HK-2 (cell line): ENCODE measurements around the gene BIK.

Experiments used
- DNase-seq: peaks from one replicate; pipeline ENCODE4 v3.0.0-alpha.2; 2018; ENCODE audit not compliant: unreplicated experiment

Gene BIK

GRCh38 chr22:43162412-43163150, 52.0 kb downstream of the BIK start:
- DNase-seq = no peak

- DNase-seq = no peak
These were observed 52.8 kb downstream of the BIK start for GRCh38 chr22:43163241-43163795.

- DNase-seq = no peak
These were observed 54.1 kb downstream of the BIK start for GRCh38 chr22:43164636-43165035.

GRCh38 chr22:43166132-43166930, 55.8 kb downstream of the BIK start:
- DNase-seq = no peak

DNA sequence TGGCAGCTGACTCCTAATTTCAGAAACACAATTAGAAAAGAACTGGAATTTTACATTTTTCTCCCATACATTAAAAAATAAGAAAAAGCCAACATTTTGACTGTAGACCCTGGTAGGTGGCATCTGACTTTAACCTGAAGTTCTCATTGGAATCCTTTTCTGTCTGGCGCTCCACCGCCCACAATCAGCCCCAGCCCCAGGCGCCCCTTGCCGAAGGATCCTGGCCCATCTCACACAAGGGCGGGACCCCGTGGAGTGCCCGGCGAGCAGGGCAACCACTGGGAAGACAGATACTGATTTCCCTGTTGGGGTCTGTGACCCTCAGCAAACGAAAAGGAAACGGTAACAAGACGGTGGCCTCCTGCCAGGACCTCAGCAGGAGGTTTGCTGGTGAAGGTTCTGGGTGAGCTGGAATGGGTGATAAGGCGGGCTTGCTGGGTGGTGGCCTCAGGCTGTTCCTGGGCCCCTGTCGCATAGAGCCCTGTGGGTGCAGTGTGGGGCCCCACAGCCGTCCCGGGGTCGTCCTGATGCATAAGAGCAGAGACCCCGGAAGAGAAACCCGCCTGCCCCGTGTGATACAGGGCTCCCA, 56.5 kb downstream of the BIK start:
- DNase-seq = no peak

DNA sequence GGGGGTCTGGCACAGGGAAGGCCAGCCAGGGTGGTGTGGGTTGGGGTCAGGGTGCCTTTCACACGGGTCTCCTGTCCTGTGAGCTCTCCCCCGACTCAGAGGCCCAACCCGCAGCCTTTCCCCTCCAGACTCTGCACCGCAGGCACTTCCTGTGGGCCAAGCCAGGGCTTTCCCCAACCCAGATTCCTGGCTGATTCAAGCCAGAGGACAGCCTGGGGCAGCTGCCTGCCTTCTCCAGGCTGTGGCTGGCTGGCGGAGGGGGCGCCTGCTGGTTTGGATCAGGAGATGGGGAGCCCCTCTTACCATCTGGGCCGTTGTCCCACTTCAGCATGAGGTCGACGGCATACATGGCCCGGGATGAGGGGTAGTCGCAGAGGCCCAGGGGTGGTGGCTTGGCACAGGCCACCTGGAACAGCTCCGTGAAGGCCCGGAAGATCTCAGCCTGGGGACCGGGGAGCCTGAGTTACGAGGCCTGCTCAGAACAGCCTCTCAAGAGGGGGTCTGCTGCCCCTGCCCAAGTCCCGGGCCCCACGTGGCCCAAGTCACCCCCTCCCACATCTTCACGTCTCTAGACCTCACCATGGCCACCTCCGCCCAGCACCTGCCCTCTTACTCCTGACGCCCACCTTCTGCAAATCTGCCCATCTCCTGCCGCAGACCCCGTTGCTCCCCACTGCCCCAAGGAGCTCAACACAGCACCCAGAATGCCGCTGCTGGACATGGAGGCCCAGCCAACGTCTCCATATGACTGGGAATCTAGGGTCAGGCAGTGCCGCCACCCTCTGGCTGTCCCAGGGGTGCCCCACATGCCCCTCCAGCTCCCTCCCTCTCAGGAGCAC, 58.1 kb downstream of the BIK start:
- DNase-seq = no peak

DNA sequence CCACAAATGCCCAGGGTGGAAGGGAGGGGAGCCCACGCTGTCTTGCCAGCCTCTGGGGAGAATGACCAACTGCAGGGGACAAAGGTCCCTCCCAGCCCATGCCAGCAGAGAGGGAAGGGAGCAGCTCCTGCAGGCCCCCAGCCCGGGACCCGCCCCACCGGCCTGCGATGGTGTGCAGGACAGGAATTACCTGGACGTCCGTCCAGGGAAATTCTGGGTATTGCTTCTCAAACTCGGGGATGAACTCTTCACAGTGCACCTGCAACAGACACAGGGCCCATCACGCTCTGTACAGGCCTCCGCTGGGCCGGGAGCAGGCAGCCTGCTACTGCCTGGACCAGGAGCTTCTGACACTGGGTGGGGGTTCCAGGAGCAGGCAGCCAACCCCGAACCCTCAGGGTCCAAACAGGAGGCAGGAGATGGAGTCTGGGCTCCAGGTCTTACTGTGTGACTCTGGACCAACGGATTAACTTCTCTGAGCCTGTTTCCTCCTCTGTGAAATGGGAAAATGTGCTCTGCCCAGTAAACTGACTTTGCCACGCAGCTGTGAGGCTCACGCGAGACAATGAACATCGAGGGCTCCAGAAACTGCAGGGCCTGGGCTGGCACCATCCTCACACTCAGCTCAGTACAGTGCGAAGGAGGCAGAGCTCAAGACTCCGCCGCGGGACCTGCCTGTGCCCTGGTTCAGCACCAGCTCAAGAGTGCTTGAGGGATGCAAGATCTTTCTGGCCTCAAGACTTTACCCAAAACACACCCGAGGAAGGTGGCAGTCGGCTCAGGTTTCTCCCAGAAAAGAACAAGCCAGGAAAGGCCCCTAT, 59.0 kb downstream of the BIK start:
- no peak for DNase-seq

GRCh38 chr22:43170131-43170480, 59.6 kb downstream of the BIK start:
- no peak for DNase-seq

- DNase-seq = no peak
These were observed 60.5 kb downstream of the BIK start for GRCh38 chr22:43171019-43171491.

GRCh38 chr22:43171607-43172006, 61.1 kb downstream of the BIK start:
- no peak for DNase-seq

DNA sequence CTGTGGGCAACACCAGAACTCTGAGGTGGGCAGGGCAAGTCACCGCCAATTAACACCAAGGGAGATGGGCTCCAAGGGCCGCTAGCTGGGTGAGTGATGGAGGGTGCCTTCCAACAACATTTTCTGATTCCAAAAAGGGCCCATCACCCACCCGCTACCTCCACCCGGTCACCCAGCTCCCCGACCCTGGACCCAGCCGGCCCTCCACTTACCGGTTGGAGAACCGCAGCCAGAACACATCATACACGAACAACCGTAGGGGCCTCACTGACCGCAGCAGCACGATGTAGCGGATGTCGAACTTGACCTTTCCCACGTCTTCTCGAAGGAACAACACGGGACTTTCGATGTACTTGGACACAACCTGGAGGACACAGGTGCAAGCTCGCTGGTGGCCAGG, 61.6 kb downstream of the BIK start:
- no peak for DNase-seq

DNA sequence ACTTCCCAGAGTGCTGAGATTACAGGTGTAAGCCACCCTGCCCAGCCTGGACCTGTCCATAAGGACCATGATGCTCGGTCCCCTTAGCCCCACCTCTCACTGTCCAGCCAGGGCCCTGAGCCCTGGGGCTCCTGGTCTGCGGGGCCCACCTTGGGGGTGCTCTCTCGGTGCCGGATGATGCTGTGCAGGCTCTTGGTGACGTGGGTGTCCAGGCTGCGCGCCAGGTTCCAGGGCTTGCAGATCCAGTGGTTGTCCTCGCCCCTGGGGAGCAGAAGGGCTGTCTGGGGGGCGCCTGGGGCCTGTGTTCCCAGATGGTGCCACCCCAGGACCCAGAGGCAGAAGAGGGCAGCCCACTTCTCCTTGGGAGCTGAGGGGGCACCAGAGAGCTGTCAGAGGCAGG, 63.0 kb downstream of the BIK start:
- no peak for DNase-seq

GRCh38 chr22:43173976-43174720, 63.6 kb downstream of the BIK start:
- no peak for DNase-seq

- DNase-seq = no peak
These were observed 64.5 kb downstream of the BIK start for GRCh38 chr22:43174941-43175531.

DNA sequence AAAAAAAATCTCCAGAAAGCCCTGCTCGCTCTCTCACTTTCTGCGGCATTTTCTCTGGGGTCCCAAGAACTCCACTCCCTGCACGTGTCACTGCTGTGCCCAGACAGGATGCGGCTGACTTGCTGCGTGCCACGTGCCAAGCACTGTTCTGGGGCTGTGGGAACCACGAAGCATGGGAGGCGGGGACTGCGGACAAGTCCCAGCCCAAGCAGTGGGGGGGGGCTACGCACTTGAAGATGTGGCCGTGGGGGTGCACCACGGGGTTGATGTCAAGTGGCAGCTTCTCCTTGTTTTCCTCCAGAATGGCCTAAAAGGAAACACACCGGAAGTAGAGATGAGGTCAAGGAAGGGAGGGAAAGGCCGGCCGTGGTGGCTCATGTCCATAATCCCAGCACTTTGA, 65.5 kb downstream of the BIK start:
- DNase-seq = no peak

DNA sequence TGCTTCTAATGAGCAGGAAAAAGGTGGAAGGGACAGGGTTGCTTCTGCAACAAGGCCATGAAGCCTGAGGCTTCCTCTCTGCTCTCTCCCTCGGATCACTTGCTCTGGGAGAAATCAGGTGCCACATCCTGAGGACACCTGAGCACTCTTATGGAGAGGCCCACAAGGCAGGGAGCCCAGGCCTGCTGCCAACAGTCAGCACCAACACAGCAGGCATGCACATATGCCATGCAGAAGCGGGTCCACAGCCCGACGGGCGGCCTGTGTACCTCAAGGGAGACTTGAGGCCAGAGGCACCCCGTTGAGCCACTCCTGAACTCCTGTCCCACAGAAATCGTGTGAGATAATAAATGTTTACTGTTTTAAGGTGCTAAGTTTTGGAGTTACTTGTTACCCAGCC, 66.9 kb downstream of the BIK start:
- DNase-seq = no peak
